HUES64 (cell line): ENCODE measurements around the gene RGS9.
A peak's percentile ranks its signal among the peaks of the same experiment; 100 is the strongest.

Experiments
- H3K27ac ChIP-seq: 2 replicates; pipeline ENCODE4 v1.7.0; 2013; ENCODE audit warnings: low read depth, low read length, inconsistent platforms
- H3K27me3 ChIP-seq: 2 replicates; pipeline ENCODE4 v1.6.1; 2013; ENCODE audit warnings: mild to moderate bottlenecking, low read length; ENCODE audit not compliant: insufficient read depth
- H3K36me3 ChIP-seq: 2 replicates; pipeline ENCODE4 v1.6.1; 2013; ENCODE audit warnings: mild to moderate bottlenecking, low read length; ENCODE audit not compliant: insufficient read depth
- H3K4me1 ChIP-seq: 2 replicates; pipeline ENCODE4 v1.6.1; 2013; ENCODE audit warnings: mild to moderate bottlenecking, low read length, moderate library complexity; ENCODE audit not compliant: insufficient read depth
- H3K4me3 ChIP-seq: 2 replicates; pipeline ENCODE4 v1.5.1; 2013; ENCODE audit warnings: mild to moderate bottlenecking, low read length, moderate library complexity
- H3K9ac ChIP-seq: 2 replicates; pipeline ENCODE4 v1.6.1; 2013; ENCODE audit warnings: mild to moderate bottlenecking, low read depth, low read length
- H3K9me3 ChIP-seq: 2 replicates; pipeline ENCODE4 v1.6.1; 2013; ENCODE audit warnings: low read depth, low read length; ENCODE audit not compliant: insufficient read depth
- WGBS: fragments of 150-250, 120-280 bp; methylation state at CpG from one replicate; pipeline ENCODE4 v1.1.7; 2013; ENCODE audit warnings: missing lambda C conversion rate; 5-methylcytosine and 5-hydroxymethylcytosine counted together

RGS9 gene

GRCh38 chr17:65235284-65235683 is 98.1 kb downstream of the RGS9 start:
- H3K4me3 ChIP-seq = no peak overlapping the region
- H3K36me3 ChIP-seq = no peaks in the 10 kb centered on the region
- H3K4me1 ChIP-seq = no peaks in the 10 kb centered on the region
- H3K9me3 ChIP-seq = no peaks in the 10 kb centered on the region
- WGBS = 75% methylated on average over 2 of the region's 2 CpGs
- no peak overlapping the region for H3K9ac ChIP-seq
- H3K27ac ChIP-seq = no peak overlapping the region
- no peaks in the 10 kb centered on the region for H3K27me3 ChIP-seq

GRCh38 chr17:65236321-65236720 is 99.2 kb downstream of the RGS9 start:
- Histone ChIP-seq H3K27ac (no peak overlapping the region), H3K9ac (no peak overlapping the region), H3K27me3 (no peaks in the 10 kb centered on the region), H3K9me3 (no peaks in the 10 kb centered on the region), H3K36me3 (no peaks in the 10 kb centered on the region), H3K4me3 (no peak overlapping the region), H3K4me1 (no peaks in the 10 kb centered on the region)
- WGBS = no CpG with 5 or more reads among the region's 1 CpG

- H3K4me1 ChIP-seq = peaks cover 8% of the 10 kb centered on the region; the same call in 1 of the 2 replicates
- 55% methylated on average over 9 of the region's 9 CpGs for WGBS
- peak overlapping the region; percentile 49; the same call in 1 of the 2 replicates for H3K27ac ChIP-seq
- H3K9me3 ChIP-seq = no peaks in the 10 kb centered on the region
- no peaks in the 10 kb centered on the region for H3K27me3 ChIP-seq
- H3K36me3 ChIP-seq = no peaks in the 10 kb centered on the region
- H3K9ac ChIP-seq = no peak overlapping the region
- H3K4me3 ChIP-seq = no peak overlapping the region
These were observed 106.9 kb downstream of the RGS9 start for GRCh38 chr17:65243838-65244625.

- no peak overlapping the region for H3K4me3 ChIP-seq
- 87% methylated on average over 4 of the region's 4 CpGs for WGBS
- H3K27ac ChIP-seq = no peak overlapping the region
- no peaks in the 10 kb centered on the region for H3K27me3 ChIP-seq
- H3K9ac ChIP-seq = no peak overlapping the region
- H3K36me3 ChIP-seq = no peaks in the 10 kb centered on the region
- H3K9me3 ChIP-seq = no peaks in the 10 kb centered on the region
- H3K4me1 ChIP-seq = peaks cover 8% of the 10 kb centered on the region; the same call in 1 of the 2 replicates
These were observed 109.1 kb downstream of the RGS9 start for GRCh38 chr17:65246252-65246651.

- 91% methylated on average over 2 of the region's 2 CpGs for WGBS
- Histone ChIP-seq H3K9ac (no peak overlapping the region), H3K27me3 (no peaks in the 10 kb centered on the region), H3K4me1 (no peaks in the 10 kb centered on the region), H3K4me3 (no peak overlapping the region), H3K36me3 (no peaks in the 10 kb centered on the region), H3K9me3 (no peaks in the 10 kb centered on the region), H3K27ac (no peak overlapping the region)
These were observed 112.6 kb downstream of the RGS9 start for GRCh38 chr17:65249774-65250173.

- H3K36me3 ChIP-seq = no peaks in the 10 kb centered on the region
- no peak overlapping the region for H3K4me3 ChIP-seq
- H3K9me3 ChIP-seq = no peaks in the 10 kb centered on the region
- no peak overlapping the region for H3K9ac ChIP-seq
- H3K4me1 ChIP-seq = no peaks in the 10 kb centered on the region
- no peak overlapping the region for H3K27ac ChIP-seq
- H3K27me3 ChIP-seq = no peaks in the 10 kb centered on the region
- 56% methylated on average over 1 of the region's 1 CpG for WGBS
These were observed 117.0 kb downstream of the RGS9 start for GRCh38 chr17:65254166-65254565.

- no peak overlapping the region for H3K4me3 ChIP-seq
- H3K9me3 ChIP-seq = no peaks in the 10 kb centered on the region
- 89% methylated on average over 4 of the region's 5 CpGs for WGBS
- no peaks in the 10 kb centered on the region for H3K27me3 ChIP-seq
- no peak overlapping the region for H3K27ac ChIP-seq
- no peaks in the 10 kb centered on the region for H3K4me1 ChIP-seq
- H3K36me3 ChIP-seq = no peaks in the 10 kb centered on the region
- no peak overlapping the region for H3K9ac ChIP-seq
These were observed 122.1 kb downstream of the RGS9 start for GRCh38 chr17:65259281-65259680.

- Histone ChIP-seq H3K36me3 (no peaks in the 10 kb centered on the region), H3K4me1 (no peaks in the 10 kb centered on the region), H3K4me3 (no peak overlapping the region), H3K9me3 (no peaks in the 10 kb centered on the region), H3K27me3 (no peaks in the 10 kb centered on the region), H3K9ac (no peak overlapping the region), H3K27ac (no peak overlapping the region)
- WGBS = 92% methylated on average over 7 of the region's 7 CpGs
These were observed 122.7 kb downstream of the RGS9 start for GRCh38 chr17:65259696-65260485.

- Histone ChIP-seq H3K27me3 (no peaks in the 10 kb centered on the region), H3K27ac (no peak overlapping the region), H3K9ac (no peak overlapping the region), H3K4me3 (no peak overlapping the region), H3K4me1 (no peaks in the 10 kb centered on the region), H3K9me3 (no peaks in the 10 kb centered on the region), H3K36me3 (no peaks in the 10 kb centered on the region)
- 87% methylated on average over 2 of the region's 2 CpGs for WGBS
These were observed 123.5 kb downstream of the RGS9 start for GRCh38 chr17:65260626-65261025.

GRCh38 chr17:65261152-65261551 is 124.0 kb downstream of the RGS9 start:
- Histone ChIP-seq H3K4me3 (no peak overlapping the region), H3K27ac (no peak overlapping the region), H3K9me3 (no peaks in the 10 kb centered on the region), H3K9ac (no peak overlapping the region), H3K36me3 (no peaks in the 10 kb centered on the region), H3K27me3 (no peaks in the 10 kb centered on the region), H3K4me1 (no peaks in the 10 kb centered on the region)
- 81% methylated on average over 4 of the region's 4 CpGs for WGBS
